K562 (cell line): ENCODE measurements around the gene HP1BP3. TPM values are rescaled to one million over a fixed set of nuclear protein-coding genes. Genes with fewer than 3 reads are reported as not detected.

Experiments used
- ETV1 ChIP-seq: fragments of 450-650 bp; conservative IDR thresholded peaks from 2 replicates; pipeline ENCODE4 v1.6.1; 2016; ENCODE audit warnings: missing genetic modification characterization, control low read depth, low read depth, missing compliant biosample characterization
- GABPA ChIP-seq: fragments of 200-800 bp; sonication (Bioruptor generic); conservative IDR thresholded peaks from 2 replicates; pipeline ENCODE4 v1.6.1; 2016; ENCODE audit warnings: low read depth, missing genetic modification characterization, missing compliant biosample characterization
- GATAD2B ChIP-seq: fragments of 450-650 bp; IDR thresholded peaks from 2 replicates; pipeline ENCODE4 v1.6.1; 2017; ENCODE audit warnings: mild to moderate bottlenecking, borderline replicate concordance
- KDM5B ChIP-seq: fragments of 200-600 bp; sonication (generic); IDR thresholded peaks from 2 replicates; pipeline ENCODE4 v1.6.1; 2012; ENCODE audit warnings: low read depth, mild to moderate bottlenecking, moderate library complexity, low read length, control low read depth, inconsistent platforms; ENCODE audit not compliant: insufficient replicate concordance
- NFATC3 ChIP-seq: fragments of 450-650 bp; IDR thresholded peaks from 2 replicates; pipeline ENCODE4 v1.6.1; 2017; ENCODE audit warnings: mild to moderate bottlenecking
- POLR2AphosphoS2 ChIP-seq: IDR thresholded peaks from 2 replicates; pipeline ENCODE4 v1.6.1; 2012; ENCODE audit warnings: low read length, improper control_type of control experiment
- RBM17 ChIP-seq: fragments of 200-400 bp; formaldehyde crosslinking; IDR thresholded peaks from 2 replicates; pipeline ENCODE4 v1.6.1; 2017; ENCODE audit warnings: low read depth, mild to moderate bottlenecking, low read length, borderline replicate concordance
- REST ChIP-seq, 2 experiments: fragments of 450-650 bp; formaldehyde crosslinking in 1 of 2; IDR thresholded peaks; 2 replicates each; pipeline versions ENCODE4 v1.4.0 to v1.6.1; 2014 to 2020; ENCODE audit warnings: mild to moderate bottlenecking in 2 of 2, borderline replicate concordance in 1 of 2, low read depth in 1 of 2
- SAP30 ChIP-seq: fragments of 200-600 bp; sonication (generic); IDR thresholded peaks from 2 replicates; pipeline ENCODE4 v1.6.1; 2012; ENCODE audit warnings: borderline replicate concordance, low read depth, mild to moderate bottlenecking, moderate library complexity, low read length, control low read depth, inconsistent platforms; ENCODE audit not compliant: insufficient read depth, poor library complexity, severe bottlenecking
- XRCC3 ChIP-seq: fragments of 450-650 bp; IDR thresholded peaks from 2 replicates; pipeline ENCODE4 v1.6.1; 2017; ENCODE audit warnings: mild to moderate bottlenecking, moderate library complexity
- ZNF431 ChIP-seq: sonication (generic); formaldehyde crosslinking; IDR thresholded peaks from 2 replicates; pipeline ENCODE4 v1.8.0; 2022; ENCODE audit warnings: mild to moderate bottlenecking, missing genetic modification reagents
- polyA plus RNA-seq, 8 experiments: library from polyadenylated mRNA; depleted of rRNA in 4 of 8; stranded (reverse) in 5 of 8; unstranded in 3 of 8; fragments of >200 nt; fragmentation: Nextera tagmentation in 2 of 8; fragmentation: Illumina TruSeq in 1 of 8; extraction: Ambion mirVana in 2 of 8; extraction: Trizol in 1 of 8; gene quantifications; 2 replicates each; pipeline versions ENCODE4 v1.2.1 to v1.2.3, GENCODE V29; 2011 to 2014; ENCODE audit warnings: inconsistent platforms in 1 of 8, missing spikeins in 1 of 8
- total RNA-seq, 7 experiments: library from RNA; depleted of rRNA in 6 of 7; stranded (reverse); fragments of >200 nt in 6 of 7; fragmentation: Illumina TruSeq in 2 of 7; extraction: Trizol in 2 of 7; gene quantifications; 2 replicates each; pipeline versions ENCODE4 v1.2.1 to v1.2.3, GENCODE V29; 2011 to 2021; ENCODE audit warnings: low replicate concordance in 1 of 7
- TF ChIP-seq, protein P1 (sequence below), 2 experiments: fragments of 450-650 bp; conservative IDR thresholded peaks; 2 replicates each; pipeline ENCODE4 v1.6.1; 2017; ENCODE audit warnings: mild to moderate bottlenecking in 2 of 2, moderate library complexity in 2 of 2

HP1BP3 gene
- total and polyA plus RNA-seq, 9 of the 15 experiments (the other 6 are each of a cell fraction or from before 2014, with no cell fraction given), result 57.3 to 513 (median 240) TPM

- TF ChIP-seq, protein P1, sequence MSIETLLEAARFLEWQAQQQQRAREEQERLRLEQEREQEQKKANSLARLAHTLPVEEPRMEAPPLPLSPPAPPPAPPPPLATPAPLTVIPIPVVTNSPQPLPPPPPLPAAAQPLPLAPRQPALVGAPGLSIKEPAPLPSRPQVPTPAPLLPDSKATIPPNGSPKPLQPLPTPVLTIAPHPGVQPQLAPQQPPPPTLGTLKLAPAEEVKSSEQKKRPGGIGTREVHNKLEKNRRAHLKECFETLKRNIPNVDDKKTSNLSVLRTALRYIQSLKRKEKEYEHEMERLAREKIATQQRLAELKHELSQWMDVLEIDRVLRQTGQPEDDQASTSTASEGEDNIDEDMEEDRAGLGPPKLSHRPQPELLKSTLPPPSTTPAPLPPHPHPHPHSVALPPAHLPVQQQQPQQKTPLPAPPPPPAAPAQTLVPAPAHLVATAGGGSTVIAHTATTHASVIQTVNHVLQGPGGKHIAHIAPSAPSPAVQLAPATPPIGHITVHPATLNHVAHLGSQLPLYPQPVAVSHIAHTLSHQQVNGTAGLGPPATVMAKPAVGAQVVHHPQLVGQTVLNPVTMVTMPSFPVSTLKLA (conservative IDR thresholded peaks at IDR 0.05), result peak; percentile 11 to 19; a peak in 2 of 4 replicates
- TF ChIP-seq KDM5B (peak; percentile 87), XRCC3 (no peak), ETV1 (tag) (no peak), NFATC3 (0 out of 2 replicates have a peak, but pooled peaks have one; percentile 20), SAP30 (peak; percentile 44), ZNF431 (CRISPR knock-in tag) (peak; percentile 46; the same call in 1 of the 2 replicates), GABPA (tag) (peak; percentile 41; the same call in 1 of the 2 replicates), RBM17 (no peak), POLR2AphosphoS2 (peak; percentile 19; the same call in 1 of the 2 replicates), REST (IDR thresholded peaks at IDR 0.05; ENCODE audit: borderline replicate concordance) (no peak), REST (CRISPR knock-in tag; IDR thresholded peaks at IDR 0.05; ENCODE audit: low read depth) (peak; percentile 18; the same call in 1 of the 2 replicates), GATAD2B (peak; percentile 88; the same call in 1 of the 2 replicates)
Observed at GRCh38 chr1:20787029-20787839, at the start of gene HP1BP3 (continued).
